NB4 (cell line): Measurements from ENCODE around the gene PLEKHD1.

Experiments
- TF ChIP-seq, protein P1 (sequence below): IDR thresholded peaks from one replicate; pipeline ENCODE4 v1.5.1; 2012; ENCODE audit warnings: low read depth, low read length
- TF ChIP-seq, protein P2 (sequence below): IDR thresholded peaks from 2 replicates; pipeline ENCODE4 v1.6.1; 2011; ENCODE audit warnings: low read depth, low read length

DNA sequence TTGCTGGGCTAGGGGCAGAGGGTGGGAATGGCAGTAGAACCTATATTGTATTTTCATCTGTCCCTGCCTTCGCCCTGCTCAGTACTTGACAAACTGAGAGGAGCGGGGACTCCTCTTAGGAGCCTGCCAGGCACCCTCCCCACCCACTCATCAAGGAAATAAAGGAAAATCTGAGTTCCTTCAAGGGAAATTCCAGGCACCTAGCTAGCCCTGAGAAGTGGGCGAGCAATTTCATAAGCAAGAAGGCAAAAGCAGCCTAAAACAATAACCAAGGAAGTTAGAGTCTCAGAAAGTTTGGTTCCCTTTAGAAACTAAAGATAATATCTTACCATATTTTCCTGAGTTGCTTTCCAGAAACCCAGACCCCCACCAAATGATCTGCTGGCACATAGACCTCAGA is 10.6 kb upstream of the PLEKHD1 start:
- TF ChIP-seq, protein P1, sequence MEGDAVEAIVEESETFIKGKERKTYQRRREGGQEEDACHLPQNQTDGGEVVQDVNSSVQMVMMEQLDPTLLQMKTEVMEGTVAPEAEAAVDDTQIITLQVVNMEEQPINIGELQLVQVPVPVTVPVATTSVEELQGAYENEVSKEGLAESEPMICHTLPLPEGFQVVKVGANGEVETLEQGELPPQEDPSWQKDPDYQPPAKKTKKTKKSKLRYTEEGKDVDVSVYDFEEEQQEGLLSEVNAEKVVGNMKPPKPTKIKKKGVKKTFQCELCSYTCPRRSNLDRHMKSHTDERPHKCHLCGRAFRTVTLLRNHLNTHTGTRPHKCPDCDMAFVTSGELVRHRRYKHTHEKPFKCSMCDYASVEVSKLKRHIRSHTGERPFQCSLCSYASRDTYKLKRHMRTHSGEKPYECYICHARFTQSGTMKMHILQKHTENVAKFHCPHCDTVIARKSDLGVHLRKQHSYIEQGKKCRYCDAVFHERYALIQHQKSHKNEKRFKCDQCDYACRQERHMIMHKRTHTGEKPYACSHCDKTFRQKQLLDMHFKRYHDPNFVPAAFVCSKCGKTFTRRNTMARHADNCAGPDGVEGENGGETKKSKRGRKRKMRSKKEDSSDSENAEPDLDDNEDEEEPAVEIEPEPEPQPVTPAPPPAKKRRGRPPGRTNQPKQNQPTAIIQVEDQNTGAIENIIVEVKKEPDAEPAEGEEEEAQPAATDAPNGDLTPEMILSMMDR, result no peak
- TF ChIP-seq, protein P2, sequence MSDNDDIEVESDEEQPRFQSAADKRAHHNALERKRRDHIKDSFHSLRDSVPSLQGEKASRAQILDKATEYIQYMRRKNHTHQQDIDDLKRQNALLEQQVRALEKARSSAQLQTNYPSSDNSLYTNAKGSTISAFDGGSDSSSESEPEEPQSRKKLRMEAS, result no peak
